ENCODE results near the gene DDR2.

Gene DDR2

DNA sequence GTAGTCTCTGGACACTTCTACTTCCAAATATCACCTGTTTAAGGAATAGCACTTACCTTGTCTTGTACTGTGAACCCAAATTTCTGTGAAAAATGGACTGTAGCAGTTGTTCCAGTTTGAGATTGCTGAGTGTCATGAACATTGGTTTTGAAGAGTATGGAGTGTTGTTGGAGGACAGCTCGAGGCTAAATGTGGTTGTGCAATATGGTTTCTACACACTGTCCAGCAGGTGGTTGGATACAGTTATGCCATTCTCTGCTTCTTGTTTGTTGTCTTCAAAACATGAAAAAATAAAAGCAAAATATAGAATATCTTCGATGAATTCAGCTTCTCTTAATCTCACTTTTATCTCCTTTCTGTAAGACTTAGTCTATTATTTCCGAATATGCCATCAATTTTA, 67.1 kb downstream of the DDR2 start:
- no peaks in the 10 kb centered on the region for H3K27me3 ChIP-seq (ENCODE audit: control insufficient read depth in 3 of 3, insufficient read depth in 3 of 3, low read depth in 1 of 3, low read length in 3 of 3)
- no peak overlapping the region for H4K91ac ChIP-seq (ENCODE audit: low read depth, low read length, poor library complexity)
- H4K8ac ChIP-seq (ENCODE audit: low read depth, low read length): no peak overlapping the region
- no CpG with 5 or more reads among the region's 3 CpGs for WGBS, 2 donors (ENCODE audit: extremely low coverage in 2 of 2, insufficient read length in 2 of 2, insufficient replicate concordance in 1 of 2)
- no peak overlapping the region for H3K14ac ChIP-seq (ENCODE audit: low read length)
- no peak overlapping the region for H2AK5ac ChIP-seq (ENCODE audit: low read depth, low read length)
- no peaks in the 10 kb centered on the region for H3K79me1 ChIP-seq (ENCODE audit: low read depth, low read length)
- no peak overlapping the region for H3K4ac ChIP-seq (ENCODE audit: low read length)
- H2BK120ac ChIP-seq (ENCODE audit: low read depth, low read length): no peak overlapping the region
- no peak overlapping the region for H2BK12ac ChIP-seq (ENCODE audit: low read length)
- no peaks in the 10 kb centered on the region for H3K9me3 ChIP-seq (replicated peaks in 1 of 2; ENCODE audit: control insufficient read depth in 2 of 2, insufficient read depth in 1 of 2, low read depth in 1 of 2, low read length in 2 of 2)
- H3K9ac ChIP-seq (ENCODE audit: low read depth, low read length, poor library complexity): no peak overlapping the region
- H3K23ac ChIP-seq (ENCODE audit: low read depth, low read length, poor library complexity): no peak overlapping the region
- no peak overlapping the region for H3K4me2 ChIP-seq (ENCODE audit: insufficient read depth, low read length, poor library complexity, severe bottlenecking)
- no peak overlapping the region for H2BK5ac ChIP-seq (ENCODE audit: low read length)
- no peak overlapping the region for H3K18ac ChIP-seq (ENCODE audit: low read length)
- H2AFZ ChIP-seq (ENCODE audit: low read length): no peak overlapping the region
- no peaks in the 10 kb centered on the region for H3K36me3 ChIP-seq (replicated peaks in 1 of 2; ENCODE audit: control insufficient read depth in 2 of 2, insufficient read depth in 2 of 2, low read length in 2 of 2)
- no peak overlapping the region for H3K27ac ChIP-seq (replicated peaks; ENCODE audit: low read length)
- H2BK15ac ChIP-seq (ENCODE audit: low read length): no peak overlapping the region
- peaks cover 9 to 17% of the 10 kb centered on the region in 2 donors for H3K4me1 ChIP-seq (ENCODE audit: control insufficient read depth in 2 of 2, insufficient read depth in 1 of 2, low read depth in 1 of 2, low read length in 2 of 2)
- H3K4me3 ChIP-seq (ENCODE audit: low read length in 2 of 2): no peak overlapping the region
- DNase-seq (ENCODE audit: low spot score): no peak

DNA sequence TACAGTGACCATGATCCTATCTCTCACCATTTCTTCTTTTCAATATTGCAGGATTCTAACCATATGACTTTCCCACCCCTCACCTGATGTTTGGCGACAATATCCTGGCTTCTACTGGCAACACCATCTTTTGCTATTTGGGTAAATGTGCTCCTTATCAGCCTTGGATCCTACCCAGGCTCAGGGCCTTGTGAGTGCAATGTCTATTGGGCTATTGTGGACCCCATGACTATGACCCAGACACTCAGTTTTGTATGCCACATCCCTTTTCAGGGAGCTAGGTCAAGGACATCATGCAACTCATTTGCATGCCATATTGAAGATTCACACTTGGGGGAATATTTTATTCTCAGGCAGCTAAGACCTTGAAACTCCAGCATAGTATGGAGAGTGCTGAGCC, 67.9 kb downstream of the DDR2 start:
- H2BK5ac ChIP-seq (ENCODE audit: low read length): no peak overlapping the region
- no peak overlapping the region for H2BK12ac ChIP-seq (ENCODE audit: low read length)
- no peaks in the 10 kb centered on the region for H3K36me3 ChIP-seq (replicated peaks in 1 of 2; ENCODE audit: control insufficient read depth in 2 of 2, insufficient read depth in 2 of 2, low read length in 2 of 2)
- H4K91ac ChIP-seq (ENCODE audit: low read depth, low read length, poor library complexity): no peak overlapping the region
- DNase-seq (ENCODE audit: low spot score): no peak
- H2AK5ac ChIP-seq (ENCODE audit: low read depth, low read length): no peak overlapping the region
- H4K8ac ChIP-seq (ENCODE audit: low read depth, low read length): no peak overlapping the region
- H3K27me3 ChIP-seq (ENCODE audit: control insufficient read depth in 3 of 3, insufficient read depth in 3 of 3, low read depth in 1 of 3, low read length in 3 of 3): no peaks in the 10 kb centered on the region
- no peak overlapping the region for H2BK120ac ChIP-seq (ENCODE audit: low read depth, low read length)
- H3K79me1 ChIP-seq (ENCODE audit: low read depth, low read length): no peaks in the 10 kb centered on the region
- H3K27ac ChIP-seq (replicated peaks; ENCODE audit: low read length): no peak overlapping the region
- H3K18ac ChIP-seq (ENCODE audit: low read length): no peak overlapping the region
- no peak overlapping the region for H2AFZ ChIP-seq (ENCODE audit: low read length)
- H3K23ac ChIP-seq (ENCODE audit: low read depth, low read length, poor library complexity): no peak overlapping the region
- H3K14ac ChIP-seq (ENCODE audit: low read length): no peak overlapping the region
- H3K9me3 ChIP-seq (replicated peaks in 1 of 2; ENCODE audit: control insufficient read depth in 2 of 2, insufficient read depth in 1 of 2, low read depth in 1 of 2, low read length in 2 of 2): no peaks in the 10 kb centered on the region
- no peak overlapping the region for H3K4me2 ChIP-seq (ENCODE audit: insufficient read depth, low read length, poor library complexity, severe bottlenecking)
- no peak overlapping the region for H3K9ac ChIP-seq (ENCODE audit: low read depth, low read length, poor library complexity)
- no peak overlapping the region for H3K4me3 ChIP-seq (ENCODE audit: low read length in 2 of 2)
- no peak overlapping the region for H3K4ac ChIP-seq (ENCODE audit: low read length)
- no CpG with 5 or more reads among the region's 1 CpG for WGBS, 2 donors (ENCODE audit: extremely low coverage in 2 of 2, insufficient read length in 2 of 2, insufficient replicate concordance in 1 of 2)
- peaks cover 11 to 17% of the 10 kb centered on the region in 2 donors for H3K4me1 ChIP-seq (ENCODE audit: control insufficient read depth in 2 of 2, insufficient read depth in 1 of 2, low read depth in 1 of 2, low read length in 2 of 2)
- no peak overlapping the region for H2BK15ac ChIP-seq (ENCODE audit: low read length)

DNA sequence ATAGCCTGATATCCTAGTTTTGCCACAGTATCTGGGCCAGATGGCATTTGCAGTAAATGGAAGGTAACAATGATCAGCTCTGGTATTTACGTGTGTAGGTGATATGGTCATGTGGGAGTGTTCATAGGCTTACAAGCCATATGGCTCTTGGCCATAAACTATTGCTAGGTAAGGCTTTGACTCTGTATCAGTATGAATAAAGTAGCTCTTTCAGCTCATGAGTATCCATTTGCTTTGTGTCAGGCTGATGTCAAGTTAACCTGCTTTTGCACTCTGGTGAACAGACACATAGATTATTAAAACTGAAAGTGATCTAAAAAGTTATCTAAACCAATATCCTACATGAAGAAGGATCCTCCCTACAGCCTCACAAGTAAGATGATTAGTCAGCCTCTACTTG, 69.0 kb downstream of the DDR2 start:
- H4K8ac ChIP-seq (ENCODE audit: low read depth, low read length): no peak overlapping the region
- no CpG with 5 or more reads among the region's 1 CpG for WGBS, 2 donors (ENCODE audit: extremely low coverage in 2 of 2, insufficient read length in 2 of 2, insufficient replicate concordance in 1 of 2)
- H3K14ac ChIP-seq (ENCODE audit: low read length): no peak overlapping the region
- H3K9me3 ChIP-seq (replicated peaks in 1 of 2; ENCODE audit: control insufficient read depth in 2 of 2, insufficient read depth in 1 of 2, low read depth in 1 of 2, low read length in 2 of 2): no peaks in the 10 kb centered on the region
- no peak overlapping the region for H3K4ac ChIP-seq (ENCODE audit: low read length)
- no peaks in the 10 kb centered on the region for H3K27me3 ChIP-seq (ENCODE audit: control insufficient read depth in 3 of 3, insufficient read depth in 3 of 3, low read depth in 1 of 3, low read length in 3 of 3)
- H3K9ac ChIP-seq (ENCODE audit: low read depth, low read length, poor library complexity): no peak overlapping the region
- H3K27ac ChIP-seq (replicated peaks; ENCODE audit: low read length): no peak overlapping the region
- H3K18ac ChIP-seq (ENCODE audit: low read length): no peak overlapping the region
- no peak overlapping the region for H3K23ac ChIP-seq (ENCODE audit: low read depth, low read length, poor library complexity)
- peaks cover 9 to 14% of the 10 kb centered on the region in 2 donors for H3K4me1 ChIP-seq (ENCODE audit: control insufficient read depth in 2 of 2, insufficient read depth in 1 of 2, low read depth in 1 of 2, low read length in 2 of 2)
- H2BK12ac ChIP-seq (ENCODE audit: low read length): no peak overlapping the region
- no peak overlapping the region for H2AK5ac ChIP-seq (ENCODE audit: low read depth, low read length)
- DNase-seq (ENCODE audit: low spot score): no peak
- H3K4me3 ChIP-seq (ENCODE audit: low read length in 2 of 2): no peak overlapping the region
- H3K36me3 ChIP-seq (replicated peaks in 1 of 2; ENCODE audit: control insufficient read depth in 2 of 2, insufficient read depth in 2 of 2, low read length in 2 of 2): no peaks in the 10 kb centered on the region
- no peak overlapping the region for H3K4me2 ChIP-seq (ENCODE audit: insufficient read depth, low read length, poor library complexity, severe bottlenecking)
- no peak overlapping the region for H2AFZ ChIP-seq (ENCODE audit: low read length)
- no peak overlapping the region for H2BK5ac ChIP-seq (ENCODE audit: low read length)
- H2BK120ac ChIP-seq (ENCODE audit: low read depth, low read length): no peak overlapping the region
- no peaks in the 10 kb centered on the region for H3K79me1 ChIP-seq (ENCODE audit: low read depth, low read length)
- H2BK15ac ChIP-seq (ENCODE audit: low read length): no peak overlapping the region
- no peak overlapping the region for H4K91ac ChIP-seq (ENCODE audit: low read depth, low read length, poor library complexity)

- DNase-seq (ENCODE audit: low spot score): no peak
- Histone ChIP-seq H3K9ac (ENCODE audit: low read depth, low read length, poor library complexity) (no peak overlapping the region), H3K4me1 (ENCODE audit: control insufficient read depth in 2 of 2, insufficient read depth in 1 of 2, low read depth in 1 of 2, low read length in 2 of 2) (peaks cover 1 to 6% of the 10 kb centered on the region in 2 donors), H3K14ac (ENCODE audit: low read length) (no peak overlapping the region), H3K27me3 (ENCODE audit: control insufficient read depth in 3 of 3, insufficient read depth in 3 of 3, low read depth in 1 of 3, low read length in 3 of 3) (no peaks in the 10 kb centered on the region), H2BK15ac (ENCODE audit: low read length) (no peak overlapping the region), H3K4me2 (ENCODE audit: insufficient read depth, low read length, poor library complexity, severe bottlenecking) (no peak overlapping the region), H2BK120ac (ENCODE audit: low read depth, low read length) (no peak overlapping the region), H2BK5ac (ENCODE audit: low read length) (no peak overlapping the region), H3K23ac (ENCODE audit: low read depth, low read length, poor library complexity) (no peak overlapping the region), H3K27ac (replicated peaks; ENCODE audit: low read length) (no peak overlapping the region), H3K18ac (ENCODE audit: low read length) (no peak overlapping the region), H3K4ac (ENCODE audit: low read length) (no peak overlapping the region), H3K4me3 (ENCODE audit: low read length in 2 of 2) (no peak overlapping the region), H3K36me3 (replicated peaks in 1 of 2; ENCODE audit: control insufficient read depth in 2 of 2, insufficient read depth in 2 of 2, low read length in 2 of 2) (no peaks in the 10 kb centered on the region), H2BK12ac (ENCODE audit: low read length) (no peak overlapping the region), H4K8ac (ENCODE audit: low read depth, low read length) (no peak overlapping the region), H3K9me3 (replicated peaks in 1 of 2; ENCODE audit: control insufficient read depth in 2 of 2, insufficient read depth in 1 of 2, low read depth in 1 of 2, low read length in 2 of 2) (no peaks in the 10 kb centered on the region), H4K91ac (ENCODE audit: low read depth, low read length, poor library complexity) (no peak overlapping the region), H2AK5ac (ENCODE audit: low read depth, low read length) (no peak overlapping the region), H3K79me1 (ENCODE audit: low read depth, low read length) (no peaks in the 10 kb centered on the region), H2AFZ (ENCODE audit: low read length) (no peak overlapping the region)
- no CpG with 5 or more reads among the region's 2 CpGs for WGBS, 2 donors (ENCODE audit: extremely low coverage in 2 of 2, insufficient read length in 2 of 2, insufficient replicate concordance in 1 of 2)
Measured at GRCh38 chr1:162702628-162703027, 70.4 kb downstream of the DDR2 start.
